ENCODE results near the gene APOC4. TPM values are rescaled to one million over a fixed set of nuclear protein-coding genes. Genes with fewer than 3 reads are reported as not detected.
A peak's percentile ranks its signal among the peaks of the same experiment; 100 is the strongest.

APOC4 gene
- total RNA-seq, 1 experiment from 2014 or later = not detected

DNA sequence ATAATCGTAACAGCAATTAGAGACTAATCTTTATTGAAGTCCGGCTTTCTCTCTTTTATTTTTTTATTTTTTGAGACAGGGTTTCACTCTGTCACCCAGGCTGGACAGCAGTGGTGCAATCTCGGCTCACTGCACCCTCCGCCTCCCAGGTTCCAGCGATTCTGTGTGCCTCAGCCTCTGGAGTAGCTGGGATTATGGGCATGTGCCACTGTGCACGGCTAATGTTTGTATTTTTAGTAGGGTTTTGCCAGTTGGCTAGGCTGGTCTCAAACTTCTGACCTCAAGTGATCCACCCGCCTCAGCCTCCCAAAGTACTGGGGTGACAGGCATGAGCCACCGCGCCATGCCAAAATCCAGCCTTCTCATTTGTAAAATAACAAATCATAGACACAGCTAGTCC, 7.5 kb downstream of the APOC4 start:
- ATAC-seq = no peak
- ChIA-PET POLR2A (no interaction called here), CTCF (no interaction called here)

GRCh38 chr19:44951179-44952159, 9.4 kb downstream of the APOC4 start:
- Histone ChIP-seq H4K20me1 (ENCODE audit: insufficient read depth) (no peaks in the 10 kb centered on the region), H3K79me2 (ENCODE audit: insufficient read depth, low read length) (peaks cover 13% of the 10 kb centered on the region), H3K27me3 (ENCODE audit: insufficient read depth, low read length) (no peaks in the 10 kb centered on the region), H3K9ac (ENCODE audit: low read length) (no peak overlapping the region), H3K4me3 (replicated peaks in 1 of 2; ENCODE audit: low read depth in 1 of 2, low read length in 2 of 2) (no peak overlapping the region), H3K9me3 (ENCODE audit: control insufficient read depth in 1 of 2, insufficient read depth in 1 of 2, low read depth in 1 of 2, low read length in 2 of 2) (no peaks in the 10 kb centered on the region), H3K4me1 (ENCODE audit: control insufficient read depth in 1 of 2, insufficient read depth in 2 of 2, low read length in 2 of 2) (peaks cover 9 to 25% of the 10 kb centered on the region in 2 experiments; a peak in 3 of 4 replicates), H3K4me2 (ENCODE audit: low read length) (0 out of 2 replicates have a peak overlapping the region, but pooled peaks have one; percentile 16), H2AFZ (ENCODE audit: low read depth, low read length, poor library complexity, severe bottlenecking) (no peak overlapping the region), H3K27ac (ENCODE audit: low read depth, low read length) (no peak overlapping the region), H3K9me2 (ENCODE audit: insufficient read depth) (no peaks in the 10 kb centered on the region), H3K36me3 (ENCODE audit: control insufficient read depth in 1 of 2, insufficient read depth in 2 of 2, low read length in 2 of 2) (no peaks in the 10 kb centered on the region)
- ChIA-PET CTCF (interaction anchor here (0.7 to 1.9 kb wide), 6 partner anchors 9 to 227 kb away, joined by 3 to 9 read pairs (median 3); no protein-coding TSS in a partner anchor), POLR2A (interaction anchor here (1.5 kb wide), 1 partner anchor 12 kb away, joined by 3 read pairs; no protein-coding TSS in a partner anchor), RAD21 (ENCODE audit: low non-redundant PET in 1 of 2, low total read pairs in 2 of 2, uncharacterized antibody in 2 of 2, unreplicated experiment in 2 of 2) (interaction anchor here in 1 of 2 experiments (0.7 to 1.1 kb wide), 2 partner anchors 25 to 48 kb away, joined by 3 read pairs; no protein-coding TSS in a partner anchor)
- ATAC-seq = peak; percentile 33
- intact Hi-C loops (cut with micrococcal nuclease) = loop anchor here (1.0 to 10.0 kb wide), 3 partner anchors 48 to 367 kb away; partner anchors contain the start of gene NECTIN2
- peak; percentile 66 for DNase-seq (ENCODE audit: low read depth, low spot score)
- TF ChIP-seq, protein P1, sequence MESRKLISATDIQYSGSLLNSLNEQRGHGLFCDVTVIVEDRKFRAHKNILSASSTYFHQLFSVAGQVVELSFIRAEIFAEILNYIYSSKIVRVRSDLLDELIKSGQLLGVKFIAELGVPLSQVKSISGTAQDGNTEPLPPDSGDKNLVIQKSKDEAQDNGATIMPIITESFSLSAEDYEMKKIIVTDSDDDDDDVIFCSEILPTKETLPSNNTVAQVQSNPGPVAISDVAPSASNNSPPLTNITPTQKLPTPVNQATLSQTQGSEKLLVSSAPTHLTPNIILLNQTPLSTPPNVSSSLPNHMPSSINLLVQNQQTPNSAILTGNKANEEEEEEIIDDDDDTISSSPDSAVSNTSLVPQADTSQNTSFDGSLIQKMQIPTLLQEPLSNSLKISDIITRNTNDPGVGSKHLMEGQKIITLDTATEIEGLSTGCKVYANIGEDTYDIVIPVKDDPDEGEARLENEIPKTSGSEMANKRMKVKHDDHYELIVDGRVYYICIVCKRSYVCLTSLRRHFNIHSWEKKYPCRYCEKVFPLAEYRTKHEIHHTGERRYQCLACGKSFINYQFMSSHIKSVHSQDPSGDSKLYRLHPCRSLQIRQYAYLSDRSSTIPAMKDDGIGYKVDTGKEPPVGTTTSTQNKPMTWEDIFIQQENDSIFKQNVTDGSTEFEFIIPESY (IDR thresholded peaks at IDR 0.05; ENCODE audit: extremely low read depth, insufficient replicate concordance, low read length) = no peak
- TF ChIP-seq SIN3A (IDR thresholded peaks at IDR 0.05; ENCODE audit: low read depth) = no peak
- TF ChIP-seq ZFX (IDR thresholded peaks at IDR 0.05) = no peak
- no peak for TF ChIP-seq POLR2A (IDR thresholded peaks at IDR 0.05; ENCODE audit: borderline replicate concordance, extremely low read depth, insufficient read depth, insufficient read length)
- peak; percentile 79 for TF ChIP-seq RAD21 (IDR thresholded peaks at IDR 0.05; ENCODE audit: low read depth)
- peak; percentile 86 to 92 (median 87); a peak in 5 of 6 replicates for TF ChIP-seq CTCF (IDR thresholded peaks at IDR 0.05 in 2 of 3, conservative IDR thresholded peaks at IDR 0.05 in 1 of 3; ENCODE audit: borderline replicate concordance in 1 of 3, insufficient read depth in 1 of 3, low read depth in 2 of 3, low read length in 2 of 3)
- no peak for TF ChIP-seq EZH2phosphoT487 (IDR thresholded peaks at IDR 0.05; ENCODE audit: borderline replicate concordance)
- TF ChIP-seq FOSL1 (IDR thresholded peaks at IDR 0.05; ENCODE audit: low read depth) = no peak
- TF ChIP-seq ATF3 (IDR thresholded peaks at IDR 0.05) = no peak
- no peak for TF ChIP-seq EZH2 (IDR thresholded peaks at IDR 0.05)
- TF ChIP-seq ZNF274 (IDR thresholded peaks at IDR 0.05; ENCODE audit: low read depth, low read length) = no peak
- TF ChIP-seq EGR1 (IDR thresholded peaks at IDR 0.05; ENCODE audit: low read depth) = no peak
- no TSS peak for BruUV-seq (replicated peaks)

More for the DNA sequence above, 7.5 kb downstream of the APOC4 start:
- intact Hi-C loops (cut with micrococcal nuclease) = no loop called here
- Histone ChIP-seq H3K9ac (ENCODE audit: low read length) (no peak overlapping the region), H3K27me3 (ENCODE audit: insufficient read depth, low read length) (no peaks in the 10 kb centered on the region), H3K4me1 (ENCODE audit: control insufficient read depth in 1 of 2, insufficient read depth in 2 of 2, low read length in 2 of 2) (peaks cover 8 to 18% of the 10 kb centered on the region in 2 experiments; a peak in 2 of 4 replicates), H4K20me1 (ENCODE audit: insufficient read depth) (no peaks in the 10 kb centered on the region), H2AFZ (ENCODE audit: low read depth, low read length, poor library complexity, severe bottlenecking) (no peak overlapping the region), H3K9me3 (ENCODE audit: control insufficient read depth in 1 of 2, insufficient read depth in 1 of 2, low read depth in 1 of 2, low read length in 2 of 2) (no peaks in the 10 kb centered on the region), H3K36me3 (ENCODE audit: control insufficient read depth in 1 of 2, insufficient read depth in 2 of 2, low read length in 2 of 2) (no peaks in the 10 kb centered on the region), H3K9me2 (ENCODE audit: insufficient read depth) (no peaks in the 10 kb centered on the region), H3K4me2 (ENCODE audit: low read length) (no peak overlapping the region), H3K27ac (ENCODE audit: low read depth, low read length) (no peak overlapping the region), H3K4me3 (replicated peaks in 1 of 2; ENCODE audit: low read depth in 1 of 2, low read length in 2 of 2) (no peak overlapping the region), H3K79me2 (ENCODE audit: insufficient read depth, low read length) (no peaks in the 10 kb centered on the region)
- BruUV-seq (replicated peaks) = no TSS peak
- RAD21 ChIA-PET (ENCODE audit: low non-redundant PET in 1 of 2, low total read pairs in 2 of 2, uncharacterized antibody in 2 of 2, unreplicated experiment in 2 of 2) = no interaction called here
- TF ChIP-seq SP1 (IDR thresholded peaks at IDR 0.05; ENCODE audit: low read depth) (no peak), SIN3A (IDR thresholded peaks at IDR 0.05; ENCODE audit: low read depth) (no peak), EGR1 (IDR thresholded peaks at IDR 0.05; ENCODE audit: low read depth) (no peak)
- DNase-seq (ENCODE audit: low read depth, low spot score) = no peak

All from HCT116 (cell line).